GM12874 (cell line): ENCODE measurements around the gene SFRP4.

Experiments used
- CTCF ChIP-seq: IDR thresholded peaks from 2 replicates; pipeline ENCODE4 v1.5.1; 2011; ENCODE audit warnings: low read depth, mild to moderate bottlenecking, control low read depth, low read length, moderate library complexity; ENCODE audit not compliant: insufficient read depth

Gene SFRP4

GRCh38 chr7:37921876-37922275, 5.3 kb upstream of the SFRP4 start:
- TF ChIP-seq CTCF: no peak

- peak; percentile 44 for TF ChIP-seq CTCF
These were observed 4.5 kb upstream of the SFRP4 start for GRCh38 chr7:37920849-37921805.

GRCh38 chr7:37920305-37920848, 3.8 kb upstream of the SFRP4 start, which contains the start of gene EPDR1:
Gene EPDR1 (plus strand): TSS chr7:37920640. CDS start chr7:37920940, 300 bp downstream.
- TF ChIP-seq CTCF: peak; percentile 37; the same call in 1 of the 2 replicates

- peak; percentile 19; the same call in 1 of the 2 replicates for TF ChIP-seq CTCF
These were observed 1.9 kb upstream of the SFRP4 start for GRCh38 chr7:37918526-37918925.

- TF ChIP-seq CTCF: no peak; the same call in 1 of the 2 replicates
These were observed 472 bp downstream of the SFRP4 start for GRCh38 chr7:37916017-37916672.

GRCh38 chr7:37915438-37915837, 1.2 kb downstream of the SFRP4 start:
- no peak for TF ChIP-seq CTCF

GRCh38 chr7:37912756-37913155, 3.9 kb downstream of the SFRP4 start:
- no peak for TF ChIP-seq CTCF
